Measurements from ENCODE around the gene PRSS53. TPM values are rescaled to one million over a fixed set of nuclear protein-coding genes. Genes with fewer than 3 reads are reported as not detected.
A peak's percentile ranks its signal among the peaks of the same experiment; 100 is the strongest.

Gene PRSS53
- total and polyA plus RNA-seq, 7 experiments from 2014 or later = 0.46 to 7.2 (median 6.0) TPM

DNA sequence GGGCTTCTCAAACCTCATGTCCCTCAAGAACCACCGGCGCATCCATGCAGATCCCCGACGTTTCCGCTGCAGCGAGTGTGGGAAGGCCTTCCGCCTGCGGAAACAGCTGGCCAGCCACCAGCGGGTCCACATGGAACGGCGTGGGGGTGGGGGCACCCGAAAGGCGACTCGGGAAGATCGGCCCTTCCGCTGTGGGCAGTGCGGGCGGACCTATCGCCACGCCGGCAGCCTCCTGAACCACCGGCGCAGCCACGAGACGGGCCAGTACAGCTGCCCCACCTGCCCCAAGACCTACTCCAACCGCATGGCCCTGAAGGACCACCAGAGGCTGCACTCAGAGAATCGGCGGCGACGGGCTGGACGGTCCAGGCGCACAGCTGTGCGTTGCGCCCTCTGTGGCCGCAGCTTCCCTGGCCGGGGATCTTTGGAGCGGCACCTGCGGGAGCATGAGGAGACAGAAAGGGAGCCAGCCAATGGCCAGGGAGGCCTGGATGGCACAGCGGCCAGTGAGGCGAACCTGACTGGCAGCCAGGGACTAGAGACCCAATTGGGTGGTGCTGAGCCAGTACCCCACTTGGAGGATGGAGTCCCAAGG is 8.6 kb downstream of the PRSS53 start:
- intact Hi-C loops (cut with micrococcal nuclease) = no loop called here
- Mint-ChIP-seq H3K27me3 (no peaks in the 10 kb centered on the region), H3K27ac (no peak overlapping the region), H3K4me1 (peaks cover 13 to 44% (median 27%) of the 10 kb centered on the region in 7 donors), H3K4me3 (no peak overlapping the region), H3K36me3 (peaks cover 0 to 35% (median 11%) of the 10 kb centered on the region in 5 donors), H3K9me3 (no peaks in the 10 kb centered on the region)
- Histone ChIP-seq H3K36me3 (ENCODE audit: control insufficient read depth in 2 of 3, insufficient read depth in 3 of 3, low read length in 3 of 3) (peaks cover 0 to 90% (median 17%) of the 10 kb centered on the region in 3 experiments), H3K4me1 (ENCODE audit: control insufficient read depth in 2 of 2, insufficient read depth in 2 of 2, low read length in 2 of 2) (no peaks in the 10 kb centered on the region), H3K27me3 (ENCODE audit: control insufficient read depth in 2 of 2, insufficient read depth in 2 of 2, low read length in 2 of 2) (no peaks in the 10 kb centered on the region), H3K9me3 (ENCODE audit: control insufficient read depth in 2 of 3, low read length in 3 of 3) (no peaks in the 10 kb centered on the region), H3K27ac (ENCODE audit: low read depth, low read length) (no peak overlapping the region), H3K4me3 (ENCODE audit: low read length) (no peak overlapping the region)
- DNase-seq = no peak
- CTCF ChIA-PET = no interaction called here
- POLR2A ChIA-PET = interaction anchor here (0.6 to 2.0 kb wide), 4 partner anchors 12 to 1265 kb away, joined by 3 to 6 read pairs (median 4); partner anchors contain the start of gene FUS
- ATAC-seq = no peak

DNA sequence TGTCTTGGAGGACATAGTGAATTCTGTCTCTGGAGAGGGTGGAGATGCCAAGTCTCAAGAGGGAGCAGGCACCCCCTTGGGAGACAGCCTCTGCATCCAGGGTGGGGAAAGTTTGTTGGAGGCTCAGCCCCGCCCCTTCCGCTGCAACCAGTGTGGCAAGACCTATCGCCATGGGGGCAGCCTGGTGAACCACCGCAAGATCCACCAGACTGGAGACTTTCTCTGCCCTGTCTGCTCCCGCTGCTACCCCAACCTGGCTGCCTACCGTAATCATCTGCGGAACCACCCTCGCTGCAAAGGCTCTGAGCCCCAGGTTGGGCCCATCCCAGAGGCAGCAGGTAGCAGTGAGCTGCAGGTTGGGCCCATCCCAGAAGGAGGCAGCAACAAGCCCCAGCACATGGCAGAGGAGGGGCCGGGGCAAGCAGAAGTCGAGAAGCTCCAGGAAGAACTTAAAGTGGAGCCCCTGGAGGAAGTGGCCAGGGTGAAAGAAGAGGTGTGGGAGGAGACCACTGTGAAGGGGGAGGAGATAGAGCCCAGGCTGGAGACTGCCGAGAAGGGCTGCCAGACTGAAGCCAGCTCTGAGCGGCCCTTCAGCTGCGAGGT is 9.3 kb downstream of the PRSS53 start:
- Histone ChIP-seq H3K36me3 (ENCODE audit: control insufficient read depth in 2 of 3, insufficient read depth in 3 of 3, low read length in 3 of 3) (peaks cover 0 to 84% (median 17%) of the 10 kb centered on the region in 3 experiments), H3K4me1 (ENCODE audit: control insufficient read depth in 2 of 2, insufficient read depth in 2 of 2, low read length in 2 of 2) (peaks cover 0 to 5% of the 10 kb centered on the region in 2 donors), H3K4me3 (ENCODE audit: low read length) (no peak overlapping the region), H3K27ac (ENCODE audit: low read depth, low read length) (no peak overlapping the region), H3K27me3 (ENCODE audit: control insufficient read depth in 2 of 2, insufficient read depth in 2 of 2, low read length in 2 of 2) (no peaks in the 10 kb centered on the region), H3K9me3 (ENCODE audit: control insufficient read depth in 2 of 3, low read length in 3 of 3) (no peaks in the 10 kb centered on the region)
- Mint-ChIP-seq H3K36me3 (peaks cover 0 to 35% (median 11%) of the 10 kb centered on the region in 5 donors), H3K4me1 (peaks cover 20 to 51% (median 34%) of the 10 kb centered on the region in 7 donors), H3K27ac (no peak overlapping the region), H3K27me3 (no peaks in the 10 kb centered on the region), H3K4me3 (no peak overlapping the region), H3K9me3 (peaks cover 0 to 1% (median 0%) of the 10 kb centered on the region in 11 donors)
- POLR2A ChIA-PET = interaction anchor here (0.6 to 2.0 kb wide), 3 partner anchors 13 to 100 kb away, joined by 3 to 6 read pairs (median 3); partner anchors contain the start of gene FUS
- CTCF ChIA-PET = no interaction called here
- intact Hi-C loops (cut with micrococcal nuclease) = no loop called here
- DNase-seq = no peak
- ATAC-seq = no peak

DNA sequence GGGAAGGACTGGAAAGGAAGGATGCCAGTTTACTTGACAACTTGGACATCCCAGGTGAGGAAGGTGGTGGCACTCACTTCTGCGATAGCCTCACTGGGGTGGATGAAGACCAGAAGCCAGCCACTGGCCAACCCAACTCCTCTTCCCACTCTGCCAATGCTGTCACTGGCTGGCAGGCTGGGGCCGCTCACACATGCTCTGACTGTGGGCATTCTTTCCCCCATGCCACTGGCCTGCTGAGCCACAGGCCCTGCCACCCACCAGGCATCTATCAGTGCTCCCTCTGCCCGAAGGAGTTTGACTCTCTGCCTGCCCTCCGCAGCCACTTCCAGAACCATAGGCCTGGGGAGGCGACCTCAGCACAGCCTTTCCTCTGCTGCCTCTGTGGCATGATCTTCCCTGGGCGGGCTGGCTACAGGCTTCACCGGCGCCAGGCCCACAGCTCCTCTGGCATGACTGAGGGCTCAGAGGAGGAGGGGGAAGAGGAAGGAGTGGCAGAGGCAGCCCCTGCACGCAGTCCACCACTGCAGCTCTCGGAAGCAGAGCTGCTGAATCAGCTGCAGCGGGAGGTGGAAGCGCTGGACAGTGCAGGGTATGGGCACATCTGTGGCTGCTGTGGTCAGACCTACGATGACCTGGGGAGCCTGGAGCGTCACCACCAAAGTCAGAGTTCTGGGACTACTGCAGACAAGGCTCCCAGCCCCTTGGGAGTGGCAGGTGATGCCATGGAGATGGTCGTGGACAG is 10.0 kb downstream of the PRSS53 start:
- H3K4me3 ChIP-seq (ENCODE audit: low read length) = no peak overlapping the region
- peaks cover 0 to 5% of the 10 kb centered on the region in 2 donors for H3K4me1 ChIP-seq (ENCODE audit: control insufficient read depth in 2 of 2, insufficient read depth in 2 of 2, low read length in 2 of 2)
- intact Hi-C loops (cut with micrococcal nuclease) = no loop called here
- Mint-ChIP-seq H3K27me3 (no peaks in the 10 kb centered on the region), H3K9me3 (peaks cover 0 to 1% (median 0%) of the 10 kb centered on the region in 11 donors), H3K4me3 (peak overlapping the region in 1 of 10 donors; percentile 56), H3K27ac (peak overlapping the region in 1 of 9 donors; percentile 25), H3K4me1 (peaks cover 20 to 52% (median 34%) of the 10 kb centered on the region in 7 donors), H3K36me3 (peaks cover 0 to 35% (median 11%) of the 10 kb centered on the region in 5 donors)
- no peak overlapping the region for H3K27ac ChIP-seq (ENCODE audit: low read depth, low read length)
- POLR2A ChIA-PET = interaction anchor here (0.6 to 2.0 kb wide), 3 partner anchors 13 to 101 kb away, joined by 3 to 6 read pairs (median 3); partner anchors contain the start of gene FUS
- ATAC-seq = no peak
- CTCF ChIA-PET = no interaction called here
- DNase-seq = no peak
- H3K9me3 ChIP-seq (ENCODE audit: control insufficient read depth in 2 of 3, low read length in 3 of 3) = no peaks in the 10 kb centered on the region
- H3K27me3 ChIP-seq (ENCODE audit: control insufficient read depth in 2 of 2, insufficient read depth in 2 of 2, low read length in 2 of 2) = no peaks in the 10 kb centered on the region
- peaks cover 0 to 81% (median 17%) of the 10 kb centered on the region in 3 experiments for H3K36me3 ChIP-seq (ENCODE audit: control insufficient read depth in 2 of 3, insufficient read depth in 3 of 3, low read length in 3 of 3)

DNA sequence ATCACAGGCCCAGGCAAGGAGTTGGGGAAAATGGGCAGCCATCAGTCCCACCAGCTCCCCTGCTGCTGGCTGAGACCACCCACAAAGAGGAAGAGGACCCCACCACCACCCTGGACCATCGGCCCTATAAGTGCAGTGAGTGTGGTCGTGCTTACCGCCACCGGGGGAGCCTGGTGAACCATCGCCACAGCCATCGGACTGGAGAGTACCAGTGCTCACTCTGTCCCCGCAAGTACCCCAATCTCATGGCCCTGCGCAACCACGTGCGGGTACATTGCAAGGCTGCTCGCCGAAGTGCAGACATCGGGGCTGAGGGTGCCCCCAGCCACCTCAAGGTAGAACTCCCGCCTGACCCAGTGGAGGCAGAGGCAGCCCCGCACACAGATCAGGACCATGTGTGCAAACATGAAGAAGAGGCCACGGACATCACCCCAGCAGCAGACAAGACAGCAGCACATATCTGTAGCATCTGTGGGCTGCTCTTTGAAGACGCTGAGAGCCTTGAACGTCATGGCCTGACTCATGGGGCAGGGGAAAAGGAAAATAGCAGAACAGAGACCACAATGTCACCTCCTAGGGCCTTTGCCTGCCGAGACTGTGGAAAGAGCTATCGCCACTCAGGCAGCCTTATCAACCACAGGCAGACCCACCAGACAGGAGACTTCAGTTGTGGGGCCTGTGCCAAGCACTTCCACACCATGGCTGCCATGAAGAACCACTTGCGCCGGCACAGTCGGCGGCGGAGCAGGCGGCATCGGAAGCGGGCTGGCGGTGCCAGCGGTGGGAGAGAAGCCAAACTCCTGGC is 10.9 kb downstream of the PRSS53 start:
- peaks cover 0 to 5% of the 10 kb centered on the region in 2 donors for H3K4me1 ChIP-seq (ENCODE audit: control insufficient read depth in 2 of 2, insufficient read depth in 2 of 2, low read length in 2 of 2)
- H3K36me3 Mint-ChIP-seq = peaks cover 0 to 32% (median 11%) of the 10 kb centered on the region in 5 donors
- H3K27ac Mint-ChIP-seq = peak overlapping the region in 2 of 9 donors; percentile 2 to 29
- no peak overlapping the region for H3K4me3 ChIP-seq (ENCODE audit: low read length)
- DNase-seq (no peak), ATAC-seq (no peak)
- H3K4me1 Mint-ChIP-seq = peaks cover 20 to 53% (median 34%) of the 10 kb centered on the region in 7 donors
- POLR2A ChIA-PET = no interaction called here
- no peak overlapping the region for H3K4me3 Mint-ChIP-seq
- H3K9me3 ChIP-seq (ENCODE audit: control insufficient read depth in 2 of 3, low read length in 3 of 3) = no peaks in the 10 kb centered on the region
- no peaks in the 10 kb centered on the region for H3K27me3 ChIP-seq (ENCODE audit: control insufficient read depth in 2 of 2, insufficient read depth in 2 of 2, low read length in 2 of 2)
- no peaks in the 10 kb centered on the region for H3K27me3 Mint-ChIP-seq
- intact Hi-C loops (cut with micrococcal nuclease) = no loop called here
- H3K9me3 Mint-ChIP-seq = peaks cover 0 to 1% (median 0%) of the 10 kb centered on the region in 11 donors
- CTCF ChIA-PET = no interaction called here
- H3K36me3 ChIP-seq (ENCODE audit: control insufficient read depth in 2 of 3, insufficient read depth in 3 of 3, low read length in 3 of 3) = peaks cover 0 to 75% (median 17%) of the 10 kb centered on the region in 3 experiments
- H3K27ac ChIP-seq (ENCODE audit: low read depth, low read length) = no peak overlapping the region

DNA sequence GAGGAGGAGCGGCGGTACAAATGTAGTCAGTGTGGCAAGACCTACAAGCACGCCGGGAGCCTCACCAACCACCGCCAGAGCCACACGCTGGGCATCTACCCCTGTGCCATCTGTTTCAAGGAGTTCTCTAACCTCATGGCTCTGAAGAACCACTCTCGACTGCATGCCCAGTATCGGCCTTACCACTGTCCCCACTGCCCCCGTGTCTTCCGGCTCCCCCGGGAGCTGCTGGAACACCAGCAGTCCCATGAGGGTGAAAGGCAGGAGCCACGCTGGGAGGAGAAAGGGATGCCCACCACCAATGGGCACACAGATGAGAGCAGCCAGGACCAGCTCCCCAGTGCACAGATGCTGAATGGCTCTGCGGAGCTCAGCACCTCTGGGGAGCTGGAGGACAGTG is 11.7 kb downstream of the PRSS53 start:
- POLR2A ChIA-PET = no interaction called here
- H3K36me3 Mint-ChIP-seq = peaks cover 0 to 26% (median 11%) of the 10 kb centered on the region in 5 donors
- Histone ChIP-seq H3K27ac (ENCODE audit: low read depth, low read length) (no peak overlapping the region), H3K4me1 (ENCODE audit: control insufficient read depth in 2 of 2, insufficient read depth in 2 of 2, low read length in 2 of 2) (peaks cover 7 to 13% of the 10 kb centered on the region in 2 donors), H3K4me3 (ENCODE audit: low read length) (no peak overlapping the region), H3K36me3 (ENCODE audit: control insufficient read depth in 2 of 3, insufficient read depth in 3 of 3, low read length in 3 of 3) (peaks cover 0 to 67% (median 17%) of the 10 kb centered on the region in 3 experiments), H3K9me3 (ENCODE audit: control insufficient read depth in 2 of 3, low read length in 3 of 3) (no peaks in the 10 kb centered on the region), H3K27me3 (ENCODE audit: control insufficient read depth in 2 of 2, insufficient read depth in 2 of 2, low read length in 2 of 2) (no peaks in the 10 kb centered on the region)
- no peak for ATAC-seq
- H3K27ac Mint-ChIP-seq = peak overlapping the region in 1 of 9 donors; percentile 19
- H3K4me1 Mint-ChIP-seq = peaks cover 26 to 54% (median 36%) of the 10 kb centered on the region in 7 donors
- H3K4me3 Mint-ChIP-seq = no peak overlapping the region
- peaks cover 0 to 1% (median 0%) of the 10 kb centered on the region in 11 donors for H3K9me3 Mint-ChIP-seq
- CTCF ChIA-PET = no interaction called here
- intact Hi-C loops (cut with micrococcal nuclease) = no loop called here
- DNase-seq = no peak
- no peaks in the 10 kb centered on the region for H3K27me3 Mint-ChIP-seq

DNA sequence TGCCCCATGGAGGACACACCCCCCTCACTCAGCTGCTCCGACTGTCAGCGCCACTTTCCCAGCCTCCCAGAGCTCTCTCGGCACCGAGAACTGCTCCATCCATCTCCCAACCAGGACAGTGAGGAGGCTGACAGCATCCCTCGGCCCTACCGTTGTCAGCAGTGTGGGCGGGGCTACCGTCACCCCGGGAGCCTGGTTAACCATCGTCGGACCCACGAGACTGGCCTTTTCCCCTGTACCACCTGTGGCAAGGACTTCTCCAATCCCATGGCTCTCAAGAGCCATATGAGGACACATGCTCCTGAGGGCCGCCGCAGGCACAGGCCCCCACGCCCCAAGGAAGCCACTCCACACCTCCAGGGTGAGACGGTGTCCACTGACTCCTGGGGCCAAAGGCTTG is 12.4 kb downstream of the PRSS53 start:
- H3K4me3 Mint-ChIP-seq = peak overlapping the region in 6 of 10 donors; percentile 7 to 95 (median 43)
- ATAC-seq = no peak
- peaks cover 0 to 60% (median 17%) of the 10 kb centered on the region in 3 experiments for H3K36me3 ChIP-seq (ENCODE audit: control insufficient read depth in 2 of 3, insufficient read depth in 3 of 3, low read length in 3 of 3)

More for the DNA sequence above, 12.4 kb downstream of the PRSS53 start:
- Histone ChIP-seq H3K4me3 (ENCODE audit: low read length) (no peak overlapping the region), H3K9me3 (ENCODE audit: control insufficient read depth in 2 of 3, low read length in 3 of 3) (no peaks in the 10 kb centered on the region), H3K27ac (ENCODE audit: low read depth, low read length) (no peak overlapping the region), H3K4me1 (ENCODE audit: control insufficient read depth in 2 of 2, insufficient read depth in 2 of 2, low read length in 2 of 2) (peaks cover 9 to 18% of the 10 kb centered on the region in 2 donors), H3K27me3 (ENCODE audit: control insufficient read depth in 2 of 2, insufficient read depth in 2 of 2, low read length in 2 of 2) (no peaks in the 10 kb centered on the region)
- Mint-ChIP-seq H3K27me3 (no peaks in the 10 kb centered on the region), H3K4me1 (peaks cover 32 to 59% (median 36%) of the 10 kb centered on the region in 7 donors), H3K9me3 (peaks cover 0 to 1% (median 0%) of the 10 kb centered on the region in 11 donors), H3K36me3 (peaks cover 0 to 24% (median 11%) of the 10 kb centered on the region in 5 donors), H3K27ac (peak overlapping the region in 3 of 9 donors; percentile 62 to 97 (median 83))
- DNase-seq = no peak
- CTCF ChIA-PET = no interaction called here
- intact Hi-C loops (cut with micrococcal nuclease) = no loop called here
- POLR2A ChIA-PET = interaction anchor here (1.1 to 3.9 kb wide), 2 partner anchors 15 to 41 kb away, joined by 3 to 35 read pairs; partner anchors contain the start of gene KAT8

Data from naive thymus-derived CD4-positive, alpha-beta T cell (primary cell).